ENCODE results near the gene IGF2BP1. TPM values are rescaled to one million over a fixed set of nuclear protein-coding genes. Genes with fewer than 3 reads are reported as not detected.

The IGF2BP1 gene
- total RNA-seq, 1 experiment from 2014 or later = 434 TPM

DNA sequence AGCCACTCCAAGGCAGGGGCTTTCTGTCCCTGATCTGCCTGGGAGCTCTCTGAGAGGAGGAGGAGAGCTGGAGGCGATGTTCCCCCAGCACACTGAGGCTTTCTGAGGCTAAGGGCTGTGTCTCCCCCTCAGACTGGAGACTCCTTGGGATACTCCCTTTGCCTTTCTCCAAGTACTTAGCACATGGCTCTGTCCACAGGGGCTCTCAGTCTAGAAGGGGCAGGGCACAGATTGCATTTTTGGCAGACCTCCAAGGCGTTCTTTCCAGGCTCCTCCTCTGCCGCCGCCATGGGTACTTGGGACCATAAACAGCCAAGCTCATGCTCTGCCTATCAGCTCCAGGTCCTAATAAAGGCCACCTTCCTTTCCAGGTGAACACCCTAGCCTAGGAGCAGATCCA, 27.0 kb upstream of the IGF2BP1 start:
- Histone ChIP-seq H3K56ac (ENCODE audit: insufficient read length, low read depth, low read length) (no peak overlapping the region), H3K4ac (ENCODE audit: low read depth, low read length) (no peak overlapping the region), H3K27me3 (ENCODE audit: insufficient read depth, low read length) (no peaks in the 10 kb centered on the region), H2AK5ac (ENCODE audit: insufficient read length, low read length) (no peak overlapping the region), H4K8ac (replicated peaks; ENCODE audit: insufficient read length, low read depth, low read length) (no peak overlapping the region), H3K79me1 (ENCODE audit: insufficient read depth, low read depth, low read length, poor library complexity, severe bottlenecking) (no peaks in the 10 kb centered on the region), H3K4me2 (ENCODE audit: insufficient read depth, insufficient read length, low read length) (no peak overlapping the region), H4K91ac (ENCODE audit: insufficient read length, low read depth, low read length) (no peak overlapping the region), H3K4me1 (ENCODE audit: insufficient read depth, low read length) (no peaks in the 10 kb centered on the region; the same call in 1 of the 2 replicates), H2BK20ac (ENCODE audit: low read depth, low read length, poor library complexity, severe bottlenecking) (no peak overlapping the region), H3K9ac (ENCODE audit: extremely low read depth, insufficient read length, low read length) (no peak overlapping the region), H4K5ac (ENCODE audit: insufficient read length, low read depth, low read length) (no peak overlapping the region), H3K18ac (ENCODE audit: insufficient read length, low read depth, low read length) (no peak overlapping the region), H3K23me2 (ENCODE audit: insufficient read length, low read depth, low read length, poor library complexity, severe bottlenecking) (no peaks in the 10 kb centered on the region), H3K9me3 (ENCODE audit: control insufficient read depth, low read depth, low read length) (no peaks in the 10 kb centered on the region), H2AFZ (ENCODE audit: low read length) (no peak overlapping the region), H3T11ph (ENCODE audit: low read length) (no peak overlapping the region), H2BK12ac (ENCODE audit: insufficient read length, low read depth, low read length) (no peak overlapping the region), H2BK15ac (ENCODE audit: low read depth, low read length) (no peak overlapping the region), H4K20me1 (ENCODE audit: control insufficient read depth, insufficient read depth, insufficient read length) (no peaks in the 10 kb centered on the region), H3K14ac (ENCODE audit: insufficient read depth, low read length) (no peak overlapping the region), H3K27ac (ENCODE audit: insufficient read length, low read depth, low read length) (no peak overlapping the region), H3K23ac (ENCODE audit: insufficient read length, low read depth, low read length) (no peak overlapping the region), H2BK120ac (ENCODE audit: low read depth, low read length, poor library complexity, severe bottlenecking) (no peak overlapping the region), H3K79me2 (ENCODE audit: insufficient read depth, low read length) (no peaks in the 10 kb centered on the region), H2BK5ac (ENCODE audit: insufficient read length, low read length) (no peak overlapping the region)
- Mint-ChIP-seq H3K4me3 (no peak overlapping the region), H3K27ac (no peak overlapping the region), H3K27me3 (ENCODE audit: low read depth) (peaks cover 18% of the 10 kb centered on the region), H3K36me3 (ENCODE audit: insufficient read depth in 1 of 3, low read depth in 3 of 3) (no peaks in the 10 kb centered on the region), H3K4me1 (peaks cover 42 to 44% of the 10 kb centered on the region in 2 experiments), H3K9me3 (no peaks in the 10 kb centered on the region; a peak in 1 of 5 replicates)
- no CpG with 5 or more reads among the region's 4 CpGs for WGBS (ENCODE audit: extremely low coverage, insufficient read length, low lambda C conversion rate)
- TF ChIP-seq, protein P1, sequence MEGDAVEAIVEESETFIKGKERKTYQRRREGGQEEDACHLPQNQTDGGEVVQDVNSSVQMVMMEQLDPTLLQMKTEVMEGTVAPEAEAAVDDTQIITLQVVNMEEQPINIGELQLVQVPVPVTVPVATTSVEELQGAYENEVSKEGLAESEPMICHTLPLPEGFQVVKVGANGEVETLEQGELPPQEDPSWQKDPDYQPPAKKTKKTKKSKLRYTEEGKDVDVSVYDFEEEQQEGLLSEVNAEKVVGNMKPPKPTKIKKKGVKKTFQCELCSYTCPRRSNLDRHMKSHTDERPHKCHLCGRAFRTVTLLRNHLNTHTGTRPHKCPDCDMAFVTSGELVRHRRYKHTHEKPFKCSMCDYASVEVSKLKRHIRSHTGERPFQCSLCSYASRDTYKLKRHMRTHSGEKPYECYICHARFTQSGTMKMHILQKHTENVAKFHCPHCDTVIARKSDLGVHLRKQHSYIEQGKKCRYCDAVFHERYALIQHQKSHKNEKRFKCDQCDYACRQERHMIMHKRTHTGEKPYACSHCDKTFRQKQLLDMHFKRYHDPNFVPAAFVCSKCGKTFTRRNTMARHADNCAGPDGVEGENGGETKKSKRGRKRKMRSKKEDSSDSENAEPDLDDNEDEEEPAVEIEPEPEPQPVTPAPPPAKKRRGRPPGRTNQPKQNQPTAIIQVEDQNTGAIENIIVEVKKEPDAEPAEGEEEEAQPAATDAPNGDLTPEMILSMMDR (conservative IDR thresholded peaks at IDR 0.05) = no peak
- DNase-seq = no peak

All from H9 (cell line).